Lung (tissue), 12 donors: ENCODE data around the gene APOB. TPM values are rescaled to one million over a fixed set of nuclear protein-coding genes. Genes with fewer than 3 reads are reported as not detected.

ENCODE experiments used
- ATAC-seq: fragments of 200-7000 bp; cut with Tn5 transposase; one replicate; pipeline ENCODE4 v1.9.1; 2020; ENCODE audit warnings: moderate number of reproducible peaks; ENCODE audit not compliant: insufficient read depth, low FRiP score
- DNase-seq, 3 donors: peaks; one replicate each; pipeline ENCODE4 v3.0.0-alpha.2; 2013 to 2017
- H3K27ac ChIP-seq, 2 donors: one replicate each; pipeline ENCODE4 v1.5.1; 2013; ENCODE audit warnings: mild to moderate bottlenecking in 2 of 2, moderate library complexity in 2 of 2, control low read depth in 1 of 2, inconsistent platforms in 1 of 2, low read depth in 1 of 2, low read length in 1 of 2
- H3K27me3 ChIP-seq, 3 donors: one replicate each; pipeline ENCODE4 v1.5.1; 2013; ENCODE audit warnings: low read length in 2 of 3; ENCODE audit not compliant: control insufficient read depth in 3 of 3, insufficient read depth in 3 of 3
- H3K36me3 ChIP-seq, 4 donors: one replicate each; pipeline ENCODE4 v1.5.1; 2013; ENCODE audit warnings: low read length in 4 of 4, mild to moderate bottlenecking in 1 of 4, moderate library complexity in 1 of 4; ENCODE audit not compliant: control insufficient read depth in 4 of 4, insufficient read depth in 4 of 4
- H3K4me1 ChIP-seq, 5 donors: one replicate each; pipeline ENCODE4 v1.5.1; 2013; ENCODE audit warnings: low read length in 5 of 5, mild to moderate bottlenecking in 2 of 5, moderate library complexity in 1 of 5; ENCODE audit not compliant: control insufficient read depth in 5 of 5, insufficient read depth in 5 of 5
- H3K4me3 ChIP-seq: one replicate; pipeline ENCODE4 v1.5.1; 2013; ENCODE audit warnings: mild to moderate bottlenecking, control low read depth, moderate library complexity
- H3K9ac ChIP-seq, 2 donors: one replicate each; pipeline ENCODE4 v1.5.1; 2013; ENCODE audit warnings: low read length in 2 of 2, control low read depth in 1 of 2; ENCODE audit not compliant: insufficient read depth in 1 of 2
- H3K9me3 ChIP-seq, 4 donors: one replicate each; pipeline ENCODE4 v1.5.1; 2013; ENCODE audit warnings: low read length in 3 of 4, mild to moderate bottlenecking in 1 of 4, moderate library complexity in 1 of 4; ENCODE audit not compliant: control insufficient read depth in 4 of 4, insufficient read depth in 3 of 4
- CTCF ChIP-seq: IDR thresholded peaks from 2 replicates; pipeline ENCODE4 v1.5.1; 2012; ENCODE audit warnings: mild to moderate bottlenecking; ENCODE audit errors: control extremely low read depth, extremely low read depth
- WGBS, 2 donors: extraction: QIAGEN DNeasy Blood & Tissue Kit; methylation state at CpG; one replicate each; pipeline ENCODE4 v1.1.7; 2013; 5-methylcytosine and 5-hydroxymethylcytosine counted together
- polyA plus RNA-seq, 2 donors: library from polyadenylated mRNA; stranded (reverse); fragments of 200-250 nt; gene quantifications; one replicate each; pipeline ENCODE4 v1.2.1, GENCODE V29; 2013
- total RNA-seq, 2 donors: library from RNA; depleted of rRNA in 1 of 2; stranded (reverse); fragments of >200 nt in 1 of 2; gene quantifications; one replicate each; pipeline ENCODE4 v1.2.1, GENCODE V29; 2014 to 2021
- donor health status: control.
- donor health status: control.
- donor health status: Bipolar disorder and iron deficiency.
- donor health status: healthy.
- donor health status: DM: yes; HTN: yes; CAD: no.

The APOB gene
- total and polyA plus RNA-seq, 4 donors: 0.04 to 1.7 (median 0.18) TPM

- Histone ChIP-seq H3K27me3 (no peaks in the 10 kb centered on the region), H3K9ac (no peak overlapping the region), H3K4me1 (peaks cover 0 to 12% (median 0%) of the 10 kb centered on the region in 5 donors), H3K9me3 (no peaks in the 10 kb centered on the region), H3K36me3 (no peaks in the 10 kb centered on the region), H3K4me3 (no peak overlapping the region), H3K27ac (no peak overlapping the region)
- DNase-seq (no peak), ATAC-seq (no peak)
- 69 to 80% methylated on average over 1 of the region's 1 CpG for WGBS, 2 donors
- TF ChIP-seq CTCF: no peak
Measured at GRCh38 chr2:20989404-20989803, 54.5 kb downstream of the APOB start.

- no peak for DNase-seq
- Histone ChIP-seq H3K4me1 (peaks cover 0 to 10% (median 0%) of the 10 kb centered on the region in 5 donors), H3K27ac (no peak overlapping the region), H3K27me3 (no peaks in the 10 kb centered on the region), H3K9me3 (no peaks in the 10 kb centered on the region), H3K36me3 (no peaks in the 10 kb centered on the region), H3K9ac (no peak overlapping the region), H3K4me3 (no peak overlapping the region)
- no peak for ATAC-seq
- 64 to 79% methylated on average over 4 of the region's 4 CpGs for WGBS, 2 donors
- no peak for TF ChIP-seq CTCF
Measured at GRCh38 chr2:20988905-20989304, 55.0 kb downstream of the APOB start.

- no peak overlapping the region for H3K4me3 ChIP-seq
- H3K4me1 ChIP-seq: no peaks in the 10 kb centered on the region
- ATAC-seq (no peak), DNase-seq (no peak)
- H3K9ac ChIP-seq: no peak overlapping the region
- no peaks in the 10 kb centered on the region for H3K9me3 ChIP-seq
- no peak overlapping the region for H3K27ac ChIP-seq
- peaks cover 0 to under 1% (median 0%) of the 10 kb centered on the region in 3 donors for H3K27me3 ChIP-seq
- WGBS, 2 donors: 72 to 82% methylated on average over 5 of the region's 5 CpGs
- H3K36me3 ChIP-seq: no peaks in the 10 kb centered on the region
- TF ChIP-seq CTCF: no peak
Measured at GRCh38 chr2:20986024-20986939, 57.6 kb downstream of the APOB start.
